Nephron (organoid): ENCODE data around the gene TUFT1.

ENCODE experiments used
- H3K27ac Mint-ChIP-seq, 3 experiments: 2 replicates each; pipeline ENCODE4 v1.8.0; 2020; ENCODE audit warnings: mixed read lengths in 3 of 3, mild to moderate bottlenecking in 2 of 3, moderate library complexity in 1 of 3
- H3K27me3 Mint-ChIP-seq: 2 replicates; pipeline ENCODE4 v1.8.0; 2021; ENCODE audit warnings: low read depth, mild to moderate bottlenecking, moderate library complexity, mixed read lengths
- H3K36me3 Mint-ChIP-seq: 2 replicates; pipeline ENCODE4 v1.8.0; 2020; ENCODE audit warnings: low read depth, mixed read lengths
- H3K4me1 Mint-ChIP-seq: 2 replicates; pipeline ENCODE4 v1.8.0; 2020; ENCODE audit warnings: mixed read lengths
- H3K4me3 Mint-ChIP-seq, 3 experiments: 2 replicates each; pipeline ENCODE4 v1.8.0; 2020; ENCODE audit warnings: mild to moderate bottlenecking in 3 of 3, mixed read lengths in 3 of 3, moderate library complexity in 2 of 3
- H3K9me3 Mint-ChIP-seq: 2 replicates; pipeline ENCODE4 v1.8.0; 2020; ENCODE audit warnings: mixed read lengths
- CTCF ChIP-seq, 3 experiments: fragments of 200-600 bp; sonication (generic); IDR thresholded peaks; one replicate each; pipeline ENCODE4 v1.5.0; 2021; ENCODE audit warnings: antibody characterized with exemption in 3 of 3; ENCODE audit not compliant: unreplicated experiment in 3 of 3

Gene TUFT1

GRCh38 chr1:151584278-151584677 is 44.2 kb downstream of the TUFT1 start:
- Mint-ChIP-seq H3K36me3 (peaks cover 3% of the 10 kb centered on the region), H3K9me3 (no peaks in the 10 kb centered on the region), H3K4me3 (no peak overlapping the region), H3K27ac (peak overlapping the region; percentile 22 to 60 (median 46)), H3K27me3 (no peaks in the 10 kb centered on the region), H3K4me1 (peaks cover 56% of the 10 kb centered on the region)
- no peak for TF ChIP-seq CTCF (IDR thresholded peaks at IDR 0.05; ENCODE audit: unreplicated experiment in 3 of 3)

- no peaks in the 10 kb centered on the region for H3K36me3 Mint-ChIP-seq
- no peak overlapping the region for H3K4me3 Mint-ChIP-seq
- H3K27ac Mint-ChIP-seq = peak overlapping the region; percentile 17 to 60 (median 46)
- TF ChIP-seq CTCF (IDR thresholded peaks at IDR 0.05; ENCODE audit: unreplicated experiment in 3 of 3) = no peak
- peaks cover under 1% of the 10 kb centered on the region for H3K9me3 Mint-ChIP-seq
- H3K4me1 Mint-ChIP-seq = peaks cover 56% of the 10 kb centered on the region
- no peaks in the 10 kb centered on the region for H3K27me3 Mint-ChIP-seq
Measured at GRCh38 chr1:151584780-151585179, 44.7 kb downstream of the TUFT1 start.

GRCh38 chr1:151585622-151586021 is 45.5 kb downstream of the TUFT1 start:
- peaks cover 53% of the 10 kb centered on the region for H3K4me1 Mint-ChIP-seq
- no peaks in the 10 kb centered on the region for H3K36me3 Mint-ChIP-seq
- no peaks in the 10 kb centered on the region for H3K27me3 Mint-ChIP-seq
- H3K4me3 Mint-ChIP-seq = no peak overlapping the region
- H3K9me3 Mint-ChIP-seq = peaks cover 5% of the 10 kb centered on the region
- peak overlapping the region; percentile 38 to 80 (median 46) for H3K27ac Mint-ChIP-seq
- TF ChIP-seq CTCF (IDR thresholded peaks at IDR 0.05; ENCODE audit: unreplicated experiment in 3 of 3) = no peak

- Mint-ChIP-seq H3K4me3 (no peak overlapping the region), H3K27ac (no peak overlapping the region), H3K9me3 (peaks cover 13% of the 10 kb centered on the region), H3K4me1 (peaks cover 9% of the 10 kb centered on the region), H3K27me3 (peaks cover 11% of the 10 kb centered on the region), H3K36me3 (no peaks in the 10 kb centered on the region)
- no peak for TF ChIP-seq CTCF (IDR thresholded peaks at IDR 0.05; ENCODE audit: unreplicated experiment in 3 of 3)
Measured at GRCh38 chr1:151590961-151591360, 50.9 kb downstream of the TUFT1 start.

GRCh38 chr1:151593730-151594129 is 53.6 kb downstream of the TUFT1 start:
- peaks cover 11% of the 10 kb centered on the region for H3K27me3 Mint-ChIP-seq
- H3K4me3 Mint-ChIP-seq = peak overlapping the region; percentile 43 to 53 (median 48)
- H3K27ac Mint-ChIP-seq = peak overlapping the region in 1 of 3 experiments; percentile 11
- TF ChIP-seq CTCF (IDR thresholded peaks at IDR 0.05; ENCODE audit: unreplicated experiment in 3 of 3) = no peak
- peaks cover 16% of the 10 kb centered on the region for H3K9me3 Mint-ChIP-seq
- H3K36me3 Mint-ChIP-seq = no peaks in the 10 kb centered on the region
- peaks cover 9% of the 10 kb centered on the region for H3K4me1 Mint-ChIP-seq

- Mint-ChIP-seq H3K27ac (peak overlapping the region in 2 of 3 experiments; percentile 11 to 40), H3K27me3 (peaks cover 11% of the 10 kb centered on the region), H3K4me1 (peaks cover 9% of the 10 kb centered on the region), H3K4me3 (peak overlapping the region; percentile 43 to 53 (median 48)), H3K9me3 (peaks cover 19% of the 10 kb centered on the region), H3K36me3 (no peaks in the 10 kb centered on the region)
- peak; percentile 90 to 93 (median 91) for TF ChIP-seq CTCF (IDR thresholded peaks at IDR 0.05; ENCODE audit: unreplicated experiment in 3 of 3)
Measured at GRCh38 chr1:151594143-151594625, 54.1 kb downstream of the TUFT1 start.
